PC-3 (cell line): ENCODE results near the gene CDH12.

Source experiments
- EZH2 ChIP-seq: fragments of 300-600 bp; sonication (generic); IDR thresholded peaks from one replicate; pipeline ENCODE4 v1.6.1; 2017; ENCODE audit warnings: antibody characterized with exemption, mild to moderate bottlenecking, low read length; ENCODE audit not compliant: unreplicated experiment
- EZH2phosphoT487 ChIP-seq: fragments of 300-600 bp; sonication (generic); IDR thresholded peaks from 2 replicates; pipeline ENCODE4 v1.6.1; 2018; ENCODE audit warnings: mild to moderate bottlenecking, antibody characterized with exemption, low read length, borderline replicate concordance
- TF ChIP-seq, protein P1 (sequence below): fragments of 300-600 bp; sonication (generic); conservative IDR thresholded peaks from 2 replicates; pipeline ENCODE4 v1.5.1; 2017; ENCODE audit warnings: antibody characterized with exemption, low read depth, mild to moderate bottlenecking, low read length

DNA sequence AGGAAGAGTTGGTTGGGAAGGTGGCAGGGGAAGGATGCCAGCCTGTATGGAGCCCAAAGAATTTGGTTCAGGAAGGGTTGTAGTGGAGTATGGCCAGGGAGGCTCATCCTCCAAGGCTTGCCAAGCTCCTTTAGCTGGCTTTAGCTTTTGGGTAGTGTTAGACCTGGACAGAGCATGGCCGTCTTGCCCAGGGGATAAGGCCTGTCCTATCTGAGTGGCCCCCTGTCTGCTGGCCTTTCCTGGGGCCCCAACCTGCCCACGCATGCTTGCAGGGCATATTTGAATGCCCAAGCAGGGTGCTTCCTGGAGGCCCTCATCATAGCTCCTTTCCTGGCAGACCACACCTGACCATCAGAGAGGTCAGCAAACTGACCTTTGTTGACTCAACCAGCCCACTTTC is 227.7 kb downstream of the CDH12 start:
- TF ChIP-seq, protein P1, sequence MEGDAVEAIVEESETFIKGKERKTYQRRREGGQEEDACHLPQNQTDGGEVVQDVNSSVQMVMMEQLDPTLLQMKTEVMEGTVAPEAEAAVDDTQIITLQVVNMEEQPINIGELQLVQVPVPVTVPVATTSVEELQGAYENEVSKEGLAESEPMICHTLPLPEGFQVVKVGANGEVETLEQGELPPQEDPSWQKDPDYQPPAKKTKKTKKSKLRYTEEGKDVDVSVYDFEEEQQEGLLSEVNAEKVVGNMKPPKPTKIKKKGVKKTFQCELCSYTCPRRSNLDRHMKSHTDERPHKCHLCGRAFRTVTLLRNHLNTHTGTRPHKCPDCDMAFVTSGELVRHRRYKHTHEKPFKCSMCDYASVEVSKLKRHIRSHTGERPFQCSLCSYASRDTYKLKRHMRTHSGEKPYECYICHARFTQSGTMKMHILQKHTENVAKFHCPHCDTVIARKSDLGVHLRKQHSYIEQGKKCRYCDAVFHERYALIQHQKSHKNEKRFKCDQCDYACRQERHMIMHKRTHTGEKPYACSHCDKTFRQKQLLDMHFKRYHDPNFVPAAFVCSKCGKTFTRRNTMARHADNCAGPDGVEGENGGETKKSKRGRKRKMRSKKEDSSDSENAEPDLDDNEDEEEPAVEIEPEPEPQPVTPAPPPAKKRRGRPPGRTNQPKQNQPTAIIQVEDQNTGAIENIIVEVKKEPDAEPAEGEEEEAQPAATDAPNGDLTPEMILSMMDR = no peak
- no peak for TF ChIP-seq EZH2
- TF ChIP-seq EZH2phosphoT487 = no peak
